VCaP (cell line): Measurements from ENCODE around the gene OR9A4.

Experiments used
- H3K27ac ChIP-seq: fragments of 450-650 bp; 2 replicates; pipeline ENCODE4 v1.5.1; 2017
- TF ChIP-seq, protein P1 (sequence below): fragments of 450-650 bp; conservative IDR thresholded peaks from 2 replicates; pipeline ENCODE4 v1.5.1; 2017; ENCODE audit warnings: mild to moderate bottlenecking, moderate library complexity

Gene OR9A4

GRCh38 chr7:141960687-141961422 is 44.7 kb downstream of the OR9A4 start:
- TF ChIP-seq, protein P1, sequence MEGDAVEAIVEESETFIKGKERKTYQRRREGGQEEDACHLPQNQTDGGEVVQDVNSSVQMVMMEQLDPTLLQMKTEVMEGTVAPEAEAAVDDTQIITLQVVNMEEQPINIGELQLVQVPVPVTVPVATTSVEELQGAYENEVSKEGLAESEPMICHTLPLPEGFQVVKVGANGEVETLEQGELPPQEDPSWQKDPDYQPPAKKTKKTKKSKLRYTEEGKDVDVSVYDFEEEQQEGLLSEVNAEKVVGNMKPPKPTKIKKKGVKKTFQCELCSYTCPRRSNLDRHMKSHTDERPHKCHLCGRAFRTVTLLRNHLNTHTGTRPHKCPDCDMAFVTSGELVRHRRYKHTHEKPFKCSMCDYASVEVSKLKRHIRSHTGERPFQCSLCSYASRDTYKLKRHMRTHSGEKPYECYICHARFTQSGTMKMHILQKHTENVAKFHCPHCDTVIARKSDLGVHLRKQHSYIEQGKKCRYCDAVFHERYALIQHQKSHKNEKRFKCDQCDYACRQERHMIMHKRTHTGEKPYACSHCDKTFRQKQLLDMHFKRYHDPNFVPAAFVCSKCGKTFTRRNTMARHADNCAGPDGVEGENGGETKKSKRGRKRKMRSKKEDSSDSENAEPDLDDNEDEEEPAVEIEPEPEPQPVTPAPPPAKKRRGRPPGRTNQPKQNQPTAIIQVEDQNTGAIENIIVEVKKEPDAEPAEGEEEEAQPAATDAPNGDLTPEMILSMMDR: no peak
- no peak overlapping the region for H3K27ac ChIP-seq
